Activated T-cell treated with anti-CD3 and anti-CD28 coated beads, Interleukin-2, amount 50 U/mL, for 24 hours (primary cell): ENCODE results near the gene ODAM.

Experiments used
- DNase-seq: peaks from one replicate; pipeline ENCODE4 v3.0.0-alpha.2; 2020
- H3K27ac Mint-ChIP-seq: 2 replicates; pipeline ENCODE4 v1.8.0; 2020; ENCODE audit warnings: mild to moderate bottlenecking, mixed read lengths
- H3K27me3 Mint-ChIP-seq: 2 replicates; pipeline ENCODE4 v1.8.0; 2020; ENCODE audit warnings: mixed read lengths
- H3K36me3 Mint-ChIP-seq: 2 replicates; pipeline ENCODE4 v1.8.0; 2020; ENCODE audit warnings: low read depth, mixed read lengths
- H3K4me1 Mint-ChIP-seq: 2 replicates; pipeline ENCODE4 v1.8.0; 2020; ENCODE audit warnings: low read depth, mixed read lengths
- H3K4me3 Mint-ChIP-seq: 2 replicates; pipeline ENCODE4 v1.8.0; 2020; ENCODE audit warnings: mild to moderate bottlenecking, moderate library complexity, mixed read lengths
- H3K9me3 Mint-ChIP-seq: 2 replicates; pipeline ENCODE4 v1.8.0; 2020; ENCODE audit warnings: mixed read lengths

The ODAM gene

DNA sequence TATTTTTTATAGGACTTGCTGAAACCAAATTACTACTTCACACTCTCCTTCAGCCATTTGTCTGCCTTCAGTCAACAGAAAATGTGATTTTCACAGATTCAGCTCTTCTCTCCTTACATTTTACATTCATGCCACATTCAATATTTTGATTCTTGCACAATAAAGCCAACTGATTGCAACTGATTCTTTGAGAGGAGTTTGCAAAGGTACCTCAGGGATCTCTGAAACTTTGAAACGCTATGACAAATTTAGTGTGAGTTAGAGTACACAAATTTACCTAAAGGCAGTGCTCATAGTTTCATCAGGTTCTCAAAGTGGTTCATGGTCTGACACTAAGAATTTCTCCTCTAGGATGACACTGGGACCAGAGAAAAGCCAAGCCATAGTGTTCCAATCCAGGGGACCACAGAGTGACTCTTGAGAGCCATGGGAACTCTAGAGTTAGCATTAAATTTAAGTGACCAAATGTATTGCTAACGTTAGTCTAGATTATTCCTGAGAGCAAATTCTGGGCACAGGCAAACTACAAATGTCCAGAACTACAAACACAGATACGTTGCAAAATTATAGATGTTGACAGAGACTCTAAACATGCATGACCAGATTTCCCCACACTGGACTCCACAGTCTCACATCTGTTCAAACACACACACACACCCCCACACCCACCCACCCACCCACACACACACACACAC is 55.9 kb downstream of the ODAM start:
- Mint-ChIP-seq H3K27ac (no peak overlapping the region), H3K27me3 (no peaks in the 10 kb centered on the region), H3K9me3 (no peaks in the 10 kb centered on the region), H3K36me3 (no peaks in the 10 kb centered on the region), H3K4me1 (no peaks in the 10 kb centered on the region), H3K4me3 (no peak overlapping the region)
- DNase-seq, result no peak

DNA sequence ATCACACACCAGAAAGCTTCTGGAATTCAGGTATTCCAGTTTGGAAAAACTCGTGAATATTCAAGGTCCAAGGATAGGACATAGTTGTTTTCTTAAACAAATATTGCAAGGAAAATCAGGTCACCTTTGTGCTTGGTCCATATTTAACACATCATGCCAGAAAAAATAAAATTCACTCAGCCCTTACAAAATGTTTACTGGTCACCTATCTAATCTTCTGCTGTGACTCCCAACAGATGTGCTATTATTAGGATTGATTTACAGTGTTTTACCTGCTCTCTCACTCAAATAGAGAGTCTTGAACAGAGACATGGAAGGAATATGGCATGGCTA is 56.4 kb downstream of the ODAM start:
- Mint-ChIP-seq H3K27me3 (no peaks in the 10 kb centered on the region), H3K9me3 (no peaks in the 10 kb centered on the region), H3K36me3 (no peaks in the 10 kb centered on the region), H3K4me3 (no peak overlapping the region), H3K27ac (no peak overlapping the region), H3K4me1 (no peaks in the 10 kb centered on the region)
- no peak for DNase-seq
